WERI-Rb-1 (cell line): ENCODE results near the gene DUS3L.
"Not testable (repeated sequence)": the region's sequence is repeated elsewhere in the genome, so short reads cannot be mapped to it uniquely, and the experiment has no call there.

Experiments used
- DNase-seq: peaks from one replicate; pipeline ENCODE4 v3.0.0-alpha.2; 2020
- H3K27ac ChIP-seq: fragments of 250-450 bp; sonication (Bioruptor Pico); 2 replicates; pipeline ENCODE4 v1.5.1; 2020; ENCODE audit warnings: mild to moderate bottlenecking, moderate library complexity
- H3K27me3 ChIP-seq: fragments of 250-450 bp; sonication (Bioruptor Pico); 2 replicates; pipeline ENCODE4 v1.5.1; 2021; ENCODE audit warnings: mild to moderate bottlenecking, low read depth, moderate library complexity; ENCODE audit not compliant: insufficient read depth, severe bottlenecking
- H3K36me3 ChIP-seq: fragments of 250-450 bp; sonication (Bioruptor Pico); 2 replicates; pipeline ENCODE4 v1.5.1; 2020; ENCODE audit warnings: mild to moderate bottlenecking, moderate library complexity
- H3K4me3 ChIP-seq: 2 replicates; pipeline ENCODE4 v1.5.1; 2011; ENCODE audit warnings: low read depth, mild to moderate bottlenecking, control low read depth, low read length
- H3K9me3 ChIP-seq: fragments of 250-450 bp; sonication (Bioruptor Pico); 2 replicates; pipeline ENCODE4 v1.5.1; 2021; ENCODE audit warnings: mild to moderate bottlenecking, moderate library complexity; ENCODE audit not compliant: severe bottlenecking
- CTCF ChIP-seq: IDR thresholded peaks from 2 replicates; pipeline ENCODE4 v1.5.1; 2011; ENCODE audit warnings: low read depth, mild to moderate bottlenecking, control low read depth, inconsistent platforms, low read length

The DUS3L gene

GRCh38 chr19:5751709-5752108 is 39.3 kb downstream of the DUS3L start:
- Histone ChIP-seq H3K27ac (no peak overlapping the region), H3K36me3 (no peaks in the 10 kb centered on the region), H3K4me3 (no peak overlapping the region), H3K27me3 (no peaks in the 10 kb centered on the region), H3K9me3 (no peaks in the 10 kb centered on the region)
- no peak for TF ChIP-seq CTCF
- DNase-seq = no peak

GRCh38 chr19:5749505-5749904 is 41.5 kb downstream of the DUS3L start:
- H3K27ac ChIP-seq = no peak overlapping the region
- no peak for TF ChIP-seq CTCF
- DNase-seq = no peak
- no peaks in the 10 kb centered on the region for H3K9me3 ChIP-seq
- no peak overlapping the region for H3K4me3 ChIP-seq
- no peaks in the 10 kb centered on the region for H3K27me3 ChIP-seq
- no peaks in the 10 kb centered on the region for H3K36me3 ChIP-seq

GRCh38 chr19:5748920-5749319 is 42.0 kb downstream of the DUS3L start:
- not testable (repeated sequence) for H3K27ac ChIP-seq, H3K9me3 ChIP-seq, H3K4me3 ChIP-seq, H3K27me3 ChIP-seq, DNase-seq, H3K36me3 ChIP-seq

GRCh38 chr19:5744999-5745398 is 46.0 kb downstream of the DUS3L start:
- not testable (repeated sequence) for H3K27me3 ChIP-seq, H3K9me3 ChIP-seq, H3K36me3 ChIP-seq, H3K27ac ChIP-seq, DNase-seq, H3K4me3 ChIP-seq

DNA sequence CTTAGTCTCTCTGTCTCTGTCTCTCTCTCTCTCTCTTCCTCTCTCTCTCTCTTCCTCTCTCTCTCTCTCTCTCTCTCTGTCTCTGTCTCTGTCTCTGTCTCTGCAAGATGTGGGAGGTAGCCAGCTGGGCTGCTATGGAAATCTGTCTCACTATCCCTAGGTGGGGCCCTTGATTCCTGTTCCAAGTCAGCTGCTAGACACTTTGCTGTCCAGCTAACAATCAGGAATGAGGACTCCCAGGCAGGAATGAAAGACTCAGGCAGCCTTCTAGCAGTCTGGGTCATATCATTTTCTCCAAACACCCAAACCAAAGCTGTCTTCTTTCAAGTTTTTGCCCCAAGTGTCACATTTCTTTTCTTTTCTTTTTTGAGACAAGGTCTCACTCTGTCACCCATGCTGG is 47.3 kb downstream of the DUS3L start:
- no peaks in the 10 kb centered on the region for H3K9me3 ChIP-seq
- H3K36me3 ChIP-seq = no peaks in the 10 kb centered on the region
- TF ChIP-seq CTCF = no peak
- no peak overlapping the region for H3K27ac ChIP-seq
- H3K27me3 ChIP-seq = no peaks in the 10 kb centered on the region
- no peak for DNase-seq
- no peak overlapping the region for H3K4me3 ChIP-seq

GRCh38 chr19:5742051-5742450 is 48.9 kb downstream of the DUS3L start:
- no peaks in the 10 kb centered on the region for H3K9me3 ChIP-seq
- no peak for DNase-seq
- TF ChIP-seq CTCF = no peak
- no peak overlapping the region for H3K4me3 ChIP-seq
- H3K27me3 ChIP-seq = no peaks in the 10 kb centered on the region
- H3K27ac ChIP-seq = no peak overlapping the region
- no peaks in the 10 kb centered on the region for H3K36me3 ChIP-seq

- no peak for TF ChIP-seq CTCF
- H3K36me3 ChIP-seq = no peaks in the 10 kb centered on the region
- no peaks in the 10 kb centered on the region for H3K9me3 ChIP-seq
- no peak for DNase-seq
- H3K27me3 ChIP-seq = no peaks in the 10 kb centered on the region
- no peak overlapping the region for H3K27ac ChIP-seq
- H3K4me3 ChIP-seq = no peak overlapping the region
Measured at GRCh38 chr19:5738423-5738822, 52.5 kb downstream of the DUS3L start.
